Transverse colon (tissue), 4 donors: Measurements from ENCODE around the gene KCNJ1.

Source experiments
- EP300 ChIP-seq: sonication (generic); formaldehyde crosslinking; IDR thresholded peaks from one replicate; pipeline ENCODE4 v1.6.1; 2017; ENCODE audit warnings: antibody characterized with exemption, low read depth
- POLR2A ChIP-seq: fragments of 450-650 bp; IDR thresholded peaks from one replicate; pipeline ENCODE4 v1.6.1; 2016; ENCODE audit warnings: antibody characterized with exemption, mild to moderate bottlenecking, moderate library complexity
- POLR2AphosphoS5 ChIP-seq, 3 donors: sonication (generic); formaldehyde crosslinking; IDR thresholded peaks; one replicate each; pipeline ENCODE4 v1.6.1; 2016; ENCODE audit warnings: antibody characterized with exemption in 3 of 3
- TF ChIP-seq, protein P1 (sequence below), 5 experiments: fragments of 200-600 bp in 3 of 5; fragments of 450-650 bp in 2 of 5; sonication (generic) in 3 of 5; IDR thresholded peaks; 1 replicate in 2 of 5; 2 replicates in 3 of 5; pipeline ENCODE4 v1.5.1; 2016 to 2017; ENCODE audit warnings: antibody characterized with exemption in 5 of 5, inconsistent platforms in 3 of 5, mild to moderate bottlenecking in 2 of 5, moderate library complexity in 1 of 5

DNA sequence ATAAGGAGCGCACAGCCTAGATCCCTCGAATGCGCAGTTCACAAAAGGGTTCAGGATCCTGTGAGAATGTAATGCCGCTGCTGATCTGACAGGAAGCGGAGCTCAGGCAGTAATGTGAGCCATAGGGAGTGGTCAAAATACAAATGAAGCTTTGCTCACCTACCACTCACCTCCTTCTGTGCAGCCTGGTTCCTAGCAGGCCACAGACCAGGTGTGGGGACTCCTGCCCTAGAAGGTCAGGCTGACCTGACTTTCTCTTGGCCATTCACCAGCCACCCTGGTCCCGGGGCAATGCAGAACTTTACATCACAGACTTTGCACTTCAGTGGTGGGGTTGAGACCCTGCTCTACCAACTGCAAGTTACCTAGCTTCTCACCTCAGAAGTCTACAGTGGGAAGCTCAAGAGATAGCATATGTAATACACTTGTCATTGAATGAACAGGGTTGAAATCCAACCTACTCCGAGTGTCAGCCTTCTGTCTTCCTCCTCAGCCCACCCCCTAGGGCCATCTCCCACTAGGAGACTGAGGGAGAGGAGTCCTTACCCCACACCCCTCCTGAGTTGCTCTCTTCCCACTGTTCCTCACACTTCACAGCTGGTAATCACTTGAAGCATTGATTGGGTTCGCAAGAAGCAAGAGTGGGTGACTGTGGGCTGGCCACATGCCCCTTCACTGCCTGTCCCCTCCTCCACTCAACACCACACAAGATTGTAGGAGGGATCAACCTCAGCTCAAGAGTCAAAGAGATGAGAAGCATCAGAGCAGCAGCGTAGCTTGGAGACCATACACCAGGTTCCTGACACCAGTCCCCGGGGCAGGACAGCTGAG is 2.0 kb upstream of the KCNJ1 start:
- TF ChIP-seq, protein P1, sequence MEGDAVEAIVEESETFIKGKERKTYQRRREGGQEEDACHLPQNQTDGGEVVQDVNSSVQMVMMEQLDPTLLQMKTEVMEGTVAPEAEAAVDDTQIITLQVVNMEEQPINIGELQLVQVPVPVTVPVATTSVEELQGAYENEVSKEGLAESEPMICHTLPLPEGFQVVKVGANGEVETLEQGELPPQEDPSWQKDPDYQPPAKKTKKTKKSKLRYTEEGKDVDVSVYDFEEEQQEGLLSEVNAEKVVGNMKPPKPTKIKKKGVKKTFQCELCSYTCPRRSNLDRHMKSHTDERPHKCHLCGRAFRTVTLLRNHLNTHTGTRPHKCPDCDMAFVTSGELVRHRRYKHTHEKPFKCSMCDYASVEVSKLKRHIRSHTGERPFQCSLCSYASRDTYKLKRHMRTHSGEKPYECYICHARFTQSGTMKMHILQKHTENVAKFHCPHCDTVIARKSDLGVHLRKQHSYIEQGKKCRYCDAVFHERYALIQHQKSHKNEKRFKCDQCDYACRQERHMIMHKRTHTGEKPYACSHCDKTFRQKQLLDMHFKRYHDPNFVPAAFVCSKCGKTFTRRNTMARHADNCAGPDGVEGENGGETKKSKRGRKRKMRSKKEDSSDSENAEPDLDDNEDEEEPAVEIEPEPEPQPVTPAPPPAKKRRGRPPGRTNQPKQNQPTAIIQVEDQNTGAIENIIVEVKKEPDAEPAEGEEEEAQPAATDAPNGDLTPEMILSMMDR (IDR thresholded peaks at IDR 0.05): no peak
- no peak for TF ChIP-seq POLR2A
- no peak for TF ChIP-seq EP300
- TF ChIP-seq POLR2AphosphoS5 (IDR thresholded peaks at IDR 0.05): no peak
